HG02943 (cell line): ENCODE results near the gene CLEC16A.

Experiments used
- ATAC-seq: cut with Tn5 transposase; IDR thresholded peaks from one replicate; pipeline ENCODE4 v1.9.1; 2021; ENCODE audit warnings: mild to moderate bottlenecking, low read depth, moderate library complexity; ENCODE audit not compliant: unreplicated experiment

Gene CLEC16A

DNA sequence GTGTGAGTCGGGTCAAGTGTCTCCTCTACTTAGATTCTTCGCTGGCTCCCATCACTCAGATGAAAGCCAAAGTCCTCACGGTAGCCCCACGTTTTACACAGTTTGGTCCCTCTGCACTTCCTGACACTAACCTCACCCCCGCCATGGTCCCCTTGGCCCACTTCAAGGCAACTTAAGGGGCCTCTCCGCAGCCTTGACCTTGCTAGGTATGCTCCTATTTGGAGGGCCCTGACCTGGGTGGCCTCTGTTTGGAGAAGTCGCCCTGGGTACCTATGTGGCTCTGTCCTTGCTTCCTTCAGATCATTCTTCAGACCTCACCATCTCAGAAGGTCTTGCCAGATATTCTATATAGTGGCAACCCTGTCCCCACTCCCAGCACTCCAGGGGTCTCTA is 201.5 kb downstream of the CLEC16A start:
- no peak for ATAC-seq

- ATAC-seq, result no peak
Measured at GRCh38 chr16:11147033-11147753, 202.8 kb downstream of the CLEC16A start.

DNA sequence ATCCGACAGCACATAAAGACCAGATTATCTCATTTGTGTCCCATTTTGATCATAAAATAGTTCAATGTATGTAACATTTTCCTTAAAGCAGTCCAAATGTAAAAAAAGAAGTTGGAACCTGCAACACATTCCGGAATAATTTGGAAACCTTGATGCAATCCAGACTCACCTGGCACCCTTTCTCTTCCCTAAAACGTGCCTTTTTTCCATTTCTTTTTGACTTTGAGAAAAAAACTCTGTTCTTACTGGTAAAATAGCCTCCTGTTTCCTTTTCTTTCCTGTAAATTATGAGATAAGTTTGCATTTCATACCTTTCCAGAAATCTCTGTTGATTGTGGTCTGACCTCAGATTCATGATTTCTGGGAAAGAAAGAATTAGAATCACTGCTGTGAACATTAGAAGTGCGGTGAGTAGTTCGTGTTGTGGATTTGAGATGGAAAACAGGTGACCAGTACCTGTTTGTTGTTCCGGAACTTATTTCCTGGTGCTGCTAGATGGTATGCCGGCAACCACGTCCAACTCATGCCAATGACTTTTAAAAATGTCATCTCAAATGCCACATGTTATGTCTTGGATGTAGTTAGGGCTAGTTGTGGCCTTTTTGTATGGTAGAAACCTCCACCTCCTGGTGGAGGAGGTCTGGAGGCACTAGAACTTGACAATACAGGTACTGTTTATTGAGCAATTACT is 203.5 kb downstream of the CLEC16A start:
- ATAC-seq, result no peak

- no peak for ATAC-seq
Measured at GRCh38 chr16:11149011-11149616, 204.8 kb downstream of the CLEC16A start.

- ATAC-seq, result no peak
Measured at GRCh38 chr16:11150190-11150589, 205.8 kb downstream of the CLEC16A start.

- no peak for ATAC-seq
Measured at GRCh38 chr16:11151156-11151884, 207.0 kb downstream of the CLEC16A start.

DNA sequence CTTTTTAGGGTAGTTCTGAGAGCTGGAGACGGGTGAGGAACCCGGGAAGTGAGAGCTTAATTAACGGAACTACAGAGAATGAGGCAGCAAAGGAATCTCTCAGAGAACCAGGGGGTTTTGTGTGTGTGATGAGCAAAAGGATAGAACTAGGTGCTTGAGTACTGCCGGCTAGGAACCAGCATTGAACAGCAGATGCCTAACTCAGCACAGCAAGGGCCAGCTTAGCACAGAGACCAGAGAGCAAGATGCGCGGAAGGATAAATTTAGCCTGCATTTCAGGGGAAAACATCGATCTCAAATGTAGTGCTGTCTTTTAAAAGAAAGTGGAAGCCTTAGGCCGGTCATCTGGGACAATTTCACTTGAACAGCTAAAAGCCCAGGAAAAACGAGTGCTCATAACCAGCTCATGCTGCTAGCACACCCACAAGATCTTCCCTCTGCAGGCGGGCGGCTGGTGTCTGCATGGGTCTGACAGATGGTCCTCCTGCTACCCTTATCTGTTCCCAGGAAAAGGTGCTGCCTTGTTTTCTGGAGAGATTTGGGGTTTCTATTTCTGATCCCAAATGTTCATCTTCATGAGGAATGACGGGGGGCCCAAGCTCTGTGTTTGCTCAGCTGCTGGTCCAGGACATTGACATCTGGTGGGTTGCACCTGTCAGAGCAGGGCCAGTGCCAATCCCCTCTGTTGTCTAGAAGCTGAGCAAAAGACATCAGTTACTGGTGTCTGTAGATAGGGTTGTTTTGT is 207.7 kb downstream of the CLEC16A start:
- ATAC-seq, result no peak

DNA sequence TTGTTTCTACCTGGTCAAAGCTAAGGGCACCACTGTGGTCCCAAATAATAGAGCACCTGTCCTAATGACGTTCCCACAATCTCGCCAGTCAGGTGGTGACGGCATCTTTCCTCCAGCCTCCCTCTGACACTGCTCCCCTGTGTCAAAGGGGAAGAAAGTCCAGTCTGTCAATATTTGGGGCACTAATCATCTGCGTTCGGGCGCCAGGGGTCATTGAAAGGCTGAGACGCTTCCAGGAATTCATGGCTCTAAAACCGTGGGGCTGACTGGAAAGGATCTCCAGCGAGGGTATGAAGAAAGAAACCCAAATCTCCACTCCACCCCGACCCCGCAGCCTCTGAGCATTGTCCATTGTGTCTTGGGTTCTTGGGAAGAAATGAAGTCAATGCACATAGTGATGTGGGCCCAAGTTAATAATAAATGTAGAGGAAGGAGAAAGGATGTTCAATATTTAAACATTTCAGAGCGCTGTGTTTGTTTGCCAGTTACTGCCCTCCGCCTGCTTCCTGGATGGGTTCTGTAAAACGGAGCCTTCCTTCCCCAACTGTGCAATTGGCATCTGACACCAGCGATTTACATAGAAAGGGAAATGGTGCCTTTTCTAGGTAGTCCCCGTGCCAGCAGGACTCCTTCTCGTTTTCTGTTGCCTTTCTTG is 208.4 kb downstream of the CLEC16A start:
- no peak for ATAC-seq

- ATAC-seq, result no peak
Measured at GRCh38 chr16:11155284-11155806, 211.0 kb downstream of the CLEC16A start.

DNA sequence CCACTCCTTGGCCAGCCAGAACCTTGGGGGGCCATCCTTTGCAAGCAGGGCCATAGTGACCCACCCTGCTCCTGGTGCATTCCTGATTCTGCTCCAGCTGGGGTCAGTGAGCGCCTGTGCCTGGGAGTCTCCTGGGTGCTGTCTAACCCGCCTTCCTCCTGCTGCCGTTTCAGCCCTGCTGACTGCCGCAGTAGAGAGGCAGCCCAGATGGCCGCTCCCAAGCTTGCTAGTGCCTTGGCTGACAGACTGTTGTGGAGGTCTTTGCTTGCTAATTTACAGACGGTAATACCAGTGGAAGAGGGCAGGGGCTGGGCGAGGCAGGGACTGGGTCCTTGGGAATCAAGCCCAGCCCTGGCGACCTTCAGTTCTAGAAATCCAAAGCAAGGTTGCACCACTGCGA is 212.0 kb downstream of the CLEC16A start:
- no peak for ATAC-seq

DNA sequence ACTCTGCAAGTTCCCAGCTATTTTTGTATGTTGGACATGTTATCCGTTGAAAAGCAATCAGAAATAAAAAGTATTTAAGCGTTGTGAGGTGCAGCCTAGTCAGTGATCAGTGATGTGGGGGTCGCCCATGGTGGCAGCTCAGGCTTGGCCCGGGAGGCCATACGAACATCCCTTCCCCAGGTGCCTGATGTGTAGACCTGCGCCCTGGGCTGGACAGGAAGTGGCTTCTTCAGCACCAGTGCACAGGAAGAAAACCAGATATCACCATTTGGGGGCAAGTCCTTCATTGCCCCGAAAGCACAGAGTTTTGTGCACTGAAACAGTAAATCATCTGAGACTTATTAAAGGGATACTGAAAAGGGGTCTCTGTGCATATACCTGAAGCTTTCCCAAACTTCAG is 212.8 kb downstream of the CLEC16A start:
- no peak for ATAC-seq

DNA sequence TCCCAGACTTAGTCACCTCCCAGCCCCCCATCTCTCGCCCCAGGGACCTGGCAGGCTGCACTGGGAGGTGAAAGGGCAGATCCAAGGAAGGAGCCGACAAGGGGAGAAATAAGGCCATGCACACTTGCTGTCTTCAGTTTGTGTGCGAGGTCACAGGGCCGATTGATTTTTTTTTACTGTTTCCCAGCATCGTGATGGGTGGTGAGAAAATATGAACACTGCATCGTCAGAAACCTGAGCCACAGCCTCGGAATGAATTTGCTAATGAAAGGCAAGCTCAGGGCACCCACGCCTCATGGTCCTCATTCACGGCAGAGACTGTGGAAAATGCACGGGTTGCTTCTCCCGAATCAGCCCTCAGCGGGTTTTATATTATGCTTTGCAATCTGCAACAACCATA is 213.7 kb downstream of the CLEC16A start:
- ATAC-seq, result no peak

DNA sequence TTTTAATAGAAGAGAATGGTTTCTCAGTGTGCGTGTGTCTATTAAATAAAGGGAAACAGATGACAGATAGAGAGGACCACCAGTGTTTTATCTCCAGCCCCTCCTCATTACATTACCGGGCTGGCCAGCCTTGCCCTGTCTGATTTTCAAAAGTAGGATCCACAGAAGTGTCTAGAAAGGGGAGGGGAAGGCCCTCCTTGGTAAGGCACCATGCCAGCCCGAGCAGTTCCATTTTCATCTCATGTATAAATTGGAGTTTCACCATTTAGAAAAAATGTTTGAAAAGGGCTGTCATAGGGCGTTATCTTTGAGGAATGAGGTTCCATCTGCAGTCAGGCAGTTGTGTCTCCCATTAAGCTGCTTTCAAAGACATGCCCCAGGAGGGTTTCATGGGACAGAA is 214.9 kb downstream of the CLEC16A start:
- ATAC-seq, result no peak

GRCh38 chr16:11160676-11161115 is 216.3 kb downstream of the CLEC16A start:
- no peak for ATAC-seq

DNA sequence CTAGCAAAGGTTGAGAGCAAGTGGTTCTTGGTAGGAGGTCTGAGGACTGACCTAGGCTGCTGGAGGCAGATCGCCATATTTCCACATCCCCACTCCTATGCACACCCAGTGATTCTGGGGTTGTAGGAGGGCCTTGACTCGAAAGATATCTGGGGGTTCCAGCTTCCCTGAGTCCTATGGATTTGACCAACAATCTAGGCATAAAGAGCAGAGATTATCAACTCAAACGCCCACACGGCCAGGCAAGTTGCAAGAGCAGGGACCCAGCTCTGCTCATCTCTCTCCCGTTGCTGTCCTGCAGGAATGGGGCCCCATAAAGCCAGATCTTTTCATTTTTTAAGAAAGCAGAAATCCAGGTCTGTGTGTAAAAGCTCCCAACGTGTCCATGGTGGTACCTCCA is 217.1 kb downstream of the CLEC16A start:
- no peak for ATAC-seq

- no peak for ATAC-seq
Measured at GRCh38 chr16:11161974-11162373, 217.6 kb downstream of the CLEC16A start.

DNA sequence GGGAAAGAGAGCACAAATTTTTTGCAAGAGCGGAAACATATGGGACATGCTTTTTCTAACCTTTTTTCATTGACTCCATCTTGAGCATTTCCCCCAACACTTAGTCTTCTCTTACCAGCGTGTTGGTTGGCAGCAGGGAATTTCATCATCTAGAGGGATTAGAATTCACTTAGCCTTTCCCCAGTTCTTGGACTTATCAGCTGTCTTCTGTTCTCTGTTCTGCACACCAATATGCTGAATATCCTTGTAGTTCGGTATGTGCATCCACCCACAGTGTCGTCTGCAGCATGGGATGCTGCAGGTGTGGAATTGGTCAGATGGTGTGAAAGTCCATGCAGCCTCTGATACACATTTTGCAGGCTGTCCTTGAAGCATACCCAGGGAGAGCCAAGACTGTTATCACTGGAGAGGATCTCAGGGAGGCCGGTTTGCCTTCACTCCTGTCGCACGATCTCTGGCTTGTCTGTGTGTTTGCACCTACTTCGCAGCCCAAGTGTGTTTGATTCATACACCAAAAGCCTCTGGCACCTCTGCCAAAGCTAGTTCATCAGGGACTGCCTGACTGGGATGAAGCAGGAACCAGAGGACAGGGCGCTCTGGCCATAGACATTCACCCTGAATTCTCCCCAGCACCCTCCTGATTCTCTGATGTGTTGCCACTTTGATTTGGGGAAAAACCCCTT is 218.4 kb downstream of the CLEC16A start:
- no peak for ATAC-seq

GRCh38 chr16:11163761-11164261 is 219.4 kb downstream of the CLEC16A start:
- ATAC-seq, result no peak
